Stimulated activated CD8-positive, alpha-beta memory T cell treated with anti-CD3 and anti-CD28 coated beads, Interleukin-2, amount 100 ng/mL, for 48 hours (primary cell): ENCODE measurements around the gene KIF13A.

Source experiments
- DNase-seq, 2 donors: peaks; one replicate each; pipeline ENCODE4 v3.0.0-alpha.2; 2020; ENCODE audit warnings: low read depth in 2 of 2

Gene KIF13A

GRCh38 chr6:17724341-17724740, 263.1 kb downstream of the KIF13A start:
- no peak for DNase-seq

GRCh38 chr6:17721671-17722070, 265.8 kb downstream of the KIF13A start:
- no peak for DNase-seq

- DNase-seq, result no peak
These were observed 268.0 kb downstream of the KIF13A start for GRCh38 chr6:17719323-17720041.

GRCh38 chr6:17716221-17716620, 271.2 kb downstream of the KIF13A start:
- no peak for DNase-seq

- DNase-seq, result peak in 1 of 2 donors; percentile 19
These were observed 272.3 kb downstream of the KIF13A start for GRCh38 chr6:17714879-17715851.

GRCh38 chr6:17714177-17714576, 273.3 kb downstream of the KIF13A start:
- no peak for DNase-seq

GRCh38 chr6:17712576-17712975, 274.9 kb downstream of the KIF13A start:
- DNase-seq, result no peak

- no peak for DNase-seq
These were observed 277.1 kb downstream of the KIF13A start for GRCh38 chr6:17710331-17710730.

GRCh38 chr6:17709476-17709875, 278.0 kb downstream of the KIF13A start:
- no peak for DNase-seq
